ENCODE measurements around the gene PSME1. TPM values are rescaled to one million over a fixed set of nuclear protein-coding genes. Genes with fewer than 3 reads are reported as not detected.

The PSME1 gene
- total RNA-seq, 4 donors from 2014 or later: 81.3 to 125 (median 114) TPM

- H3K4me3 ChIP-seq (ENCODE audit: low read depth, poor library complexity, severe bottlenecking): no peak overlapping the region
- WGBS, 2 donors: 81% methylated on average over 6 of the region's 6 CpGs
- TF ChIP-seq POLR2A (IDR thresholded peaks at IDR 0.05): no peak
- TF ChIP-seq CTCF (IDR thresholded peaks at IDR 0.05): no peak
- no peak for DNase-seq (ENCODE audit: low spot score in 2 of 2)
- intact Hi-C loops (cut with DNase I; ENCODE audit: low total_unique reads): no loop called here
Measured at GRCh38 chr14:24116128-24116814, 19.7 kb upstream of the PSME1 start.

- no peak overlapping the region for H3K4me3 ChIP-seq (ENCODE audit: low read depth, poor library complexity, severe bottlenecking)
- 86 to 91% methylated on average over 6 of the region's 6 CpGs for WGBS, 2 donors
- TF ChIP-seq POLR2A (IDR thresholded peaks at IDR 0.05) (no peak), CTCF (IDR thresholded peaks at IDR 0.05) (no peak)
- no peak for DNase-seq (ENCODE audit: low spot score in 2 of 2)
- intact Hi-C loops (cut with DNase I; ENCODE audit: low total_unique reads): no loop called here
Measured at GRCh38 chr14:24117179-24117578, 18.8 kb upstream of the PSME1 start.

- H3K4me3 ChIP-seq (ENCODE audit: low read depth, poor library complexity, severe bottlenecking): no peak overlapping the region
- WGBS, 2 donors: 95 to 99% methylated on average over 6 of the region's 6 CpGs
- intact Hi-C loops (cut with DNase I; ENCODE audit: low total_unique reads): no loop called here
- DNase-seq (ENCODE audit: low spot score in 2 of 2): no peak
- TF ChIP-seq CTCF (IDR thresholded peaks at IDR 0.05) (no peak), POLR2A (IDR thresholded peaks at IDR 0.05) (no peak)
Measured at GRCh38 chr14:24119691-24120090, 16.3 kb upstream of the PSME1 start.

DNA sequence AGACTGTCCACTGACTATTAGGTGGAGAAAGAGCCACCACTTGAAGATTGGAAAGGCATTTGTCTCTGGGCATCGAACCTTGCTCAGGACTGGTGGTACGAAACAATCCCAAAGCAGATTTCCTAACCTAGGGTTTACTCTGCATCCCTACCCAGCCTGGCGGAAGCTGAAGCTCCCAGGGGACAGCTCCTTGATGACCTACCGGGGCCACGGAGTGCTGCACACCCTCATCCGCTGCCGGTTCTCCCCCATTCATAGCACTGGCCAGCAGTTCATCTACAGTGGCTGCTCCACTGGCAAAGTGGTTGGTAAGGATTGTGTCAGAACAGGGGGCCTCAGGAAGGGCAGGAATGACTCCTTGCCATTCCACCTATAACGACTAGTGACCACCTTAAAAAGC, 14.8 kb upstream of the PSME1 start:
- H3K4me3 ChIP-seq (ENCODE audit: low read depth, poor library complexity, severe bottlenecking): no peak overlapping the region
- DNase-seq (ENCODE audit: low spot score in 2 of 2): no peak
- 96 to 98% methylated on average over 8 of the region's 8 CpGs for WGBS, 2 donors
- intact Hi-C loops (cut with DNase I; ENCODE audit: low total_unique reads): no loop called here
- TF ChIP-seq CTCF (IDR thresholded peaks at IDR 0.05): no peak
- TF ChIP-seq POLR2A (IDR thresholded peaks at IDR 0.05): no peak

GRCh38 chr14:24122416-24122815, 13.6 kb upstream of the PSME1 start:
- no peak overlapping the region for H3K4me3 ChIP-seq (ENCODE audit: low read depth, poor library complexity, severe bottlenecking)
- intact Hi-C loops (cut with DNase I; ENCODE audit: low total_unique reads): no loop called here
- DNase-seq (ENCODE audit: low spot score in 2 of 2): no peak
- WGBS, 2 donors: 95% methylated on average over 4 of the region's 4 CpGs
- TF ChIP-seq CTCF (IDR thresholded peaks at IDR 0.05) (no peak), POLR2A (IDR thresholded peaks at IDR 0.05) (no peak)

- WGBS, 2 donors: 81 to 89% methylated on average over 8 of the region's 8 CpGs
- DNase-seq (ENCODE audit: low spot score in 2 of 2): no peak
- intact Hi-C loops (cut with DNase I; ENCODE audit: low total_unique reads): no loop called here
Measured at GRCh38 chr14:24122898-24123297, 13.1 kb upstream of the PSME1 start.

More at GRCh38 chr14:24122898-24123297, 13.1 kb upstream of the PSME1 start:
- TF ChIP-seq POLR2A (IDR thresholded peaks at IDR 0.05) (no peak), CTCF (IDR thresholded peaks at IDR 0.05) (no peak)
- H3K4me3 ChIP-seq (ENCODE audit: low read depth, poor library complexity, severe bottlenecking): no peak overlapping the region
